Cardiac muscle cell (in vitro differentiated cells and primary cell): ENCODE measurements around the gene C19orf44. TPM values are rescaled to one million over a fixed set of nuclear protein-coding genes. Genes with fewer than 3 reads are reported as not detected.

Experiments used
- DNase-seq, 2 donors: peaks; one replicate each; pipeline versions ENCODE4 v3.0.0 to v3.0.0-alpha.2; 2010 to 2017; ENCODE audit warnings: low read depth in 1 of 2, low spot score in 1 of 2
- H3K27ac ChIP-seq: fragments of 200-600 bp; sonication (generic); 2 replicates; pipeline ENCODE4 v1.5.1; 2016
- H3K27me3 ChIP-seq: fragments of 200-600 bp; sonication (generic); 2 replicates; pipeline ENCODE4 v1.6.0; 2016; ENCODE audit warnings: control low read depth
- H3K36me3 ChIP-seq: fragments of 200-600 bp; sonication (generic); 2 replicates; pipeline ENCODE4 v1.5.1; 2016; ENCODE audit warnings: control low read depth
- H3K4me1 ChIP-seq: fragments of 200-600 bp; sonication (generic); 2 replicates; pipeline ENCODE4 v1.8.1; 2017; ENCODE audit warnings: low read depth, mild to moderate bottlenecking, mixed run types
- H3K4me3 ChIP-seq: fragments of 200-600 bp; sonication (generic); 2 replicates; pipeline ENCODE4 v1.5.1; 2016; ENCODE audit warnings: mild to moderate bottlenecking
- H3K9me3 ChIP-seq: fragments of 200-600 bp; sonication (generic); 2 replicates; pipeline ENCODE4 v1.5.1; 2017; ENCODE audit warnings: low read depth, mild to moderate bottlenecking, control low read depth
- polyA plus RNA-seq: library from polyadenylated mRNA; unstranded; fragments of >200 nt; fragmentation: Nextera tagmentation; extraction: Ambion mirVana; gene quantifications from 2 replicates; pipeline ENCODE4 v1.2.1, GENCODE V29; 2016
- total RNA-seq: library from RNA; depleted of rRNA; stranded (reverse); fragments of >200 nt; gene quantifications from 2 replicates; pipeline ENCODE4 v1.2.3, GENCODE V29; 2016
- TF ChIP-seq, protein P1 (sequence below): IDR thresholded peaks from 2 replicates; pipeline ENCODE4 v1.5.1; 2012; ENCODE audit warnings: low read depth, mild to moderate bottlenecking, low read length

The C19orf44 gene
- total and polyA plus RNA-seq, 2 experiments from 2014 or later = 5.1 to 9.2 TPM

- no peaks in the 10 kb centered on the region for H3K27me3 ChIP-seq
- no peaks in the 10 kb centered on the region for H3K4me1 ChIP-seq
- TF ChIP-seq, protein P1, sequence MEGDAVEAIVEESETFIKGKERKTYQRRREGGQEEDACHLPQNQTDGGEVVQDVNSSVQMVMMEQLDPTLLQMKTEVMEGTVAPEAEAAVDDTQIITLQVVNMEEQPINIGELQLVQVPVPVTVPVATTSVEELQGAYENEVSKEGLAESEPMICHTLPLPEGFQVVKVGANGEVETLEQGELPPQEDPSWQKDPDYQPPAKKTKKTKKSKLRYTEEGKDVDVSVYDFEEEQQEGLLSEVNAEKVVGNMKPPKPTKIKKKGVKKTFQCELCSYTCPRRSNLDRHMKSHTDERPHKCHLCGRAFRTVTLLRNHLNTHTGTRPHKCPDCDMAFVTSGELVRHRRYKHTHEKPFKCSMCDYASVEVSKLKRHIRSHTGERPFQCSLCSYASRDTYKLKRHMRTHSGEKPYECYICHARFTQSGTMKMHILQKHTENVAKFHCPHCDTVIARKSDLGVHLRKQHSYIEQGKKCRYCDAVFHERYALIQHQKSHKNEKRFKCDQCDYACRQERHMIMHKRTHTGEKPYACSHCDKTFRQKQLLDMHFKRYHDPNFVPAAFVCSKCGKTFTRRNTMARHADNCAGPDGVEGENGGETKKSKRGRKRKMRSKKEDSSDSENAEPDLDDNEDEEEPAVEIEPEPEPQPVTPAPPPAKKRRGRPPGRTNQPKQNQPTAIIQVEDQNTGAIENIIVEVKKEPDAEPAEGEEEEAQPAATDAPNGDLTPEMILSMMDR = no peak
- no peak overlapping the region for H3K27ac ChIP-seq
- H3K4me3 ChIP-seq = no peak overlapping the region
- no peak for DNase-seq
- H3K36me3 ChIP-seq = peaks cover 35% of the 10 kb centered on the region
- no peaks in the 10 kb centered on the region for H3K9me3 ChIP-seq
Observed at GRCh38 chr19:16562608-16563025, 66.4 kb downstream of the C19orf44 start.

DNA sequence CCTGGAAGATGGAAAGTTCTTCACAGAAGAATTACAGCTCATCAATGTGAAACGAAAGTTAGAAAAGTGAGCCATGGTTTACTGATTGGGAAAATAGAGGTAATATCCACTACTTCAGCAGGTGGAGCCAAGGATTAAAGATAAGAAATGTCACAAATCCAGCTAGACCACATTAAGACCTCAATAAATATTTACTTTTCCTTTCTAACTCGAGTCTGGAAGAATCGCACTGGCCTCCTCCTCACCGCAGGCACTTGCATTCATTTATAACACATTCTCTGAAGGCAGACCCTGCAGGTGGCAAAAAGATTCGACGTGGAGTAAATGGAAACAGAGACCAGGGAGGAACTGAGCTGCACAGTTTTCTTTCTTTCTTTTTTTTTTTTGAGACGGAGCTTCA lies 68.6 kb downstream of the C19orf44 start:
- DNase-seq = no peak
- no peaks in the 10 kb centered on the region for H3K27me3 ChIP-seq
- TF ChIP-seq, protein P1 = no peak
- H3K36me3 ChIP-seq = peaks cover 34% of the 10 kb centered on the region
- H3K4me3 ChIP-seq = no peak overlapping the region
- no peak overlapping the region for H3K27ac ChIP-seq
- no peaks in the 10 kb centered on the region for H3K4me1 ChIP-seq
- H3K9me3 ChIP-seq = no peaks in the 10 kb centered on the region

DNA sequence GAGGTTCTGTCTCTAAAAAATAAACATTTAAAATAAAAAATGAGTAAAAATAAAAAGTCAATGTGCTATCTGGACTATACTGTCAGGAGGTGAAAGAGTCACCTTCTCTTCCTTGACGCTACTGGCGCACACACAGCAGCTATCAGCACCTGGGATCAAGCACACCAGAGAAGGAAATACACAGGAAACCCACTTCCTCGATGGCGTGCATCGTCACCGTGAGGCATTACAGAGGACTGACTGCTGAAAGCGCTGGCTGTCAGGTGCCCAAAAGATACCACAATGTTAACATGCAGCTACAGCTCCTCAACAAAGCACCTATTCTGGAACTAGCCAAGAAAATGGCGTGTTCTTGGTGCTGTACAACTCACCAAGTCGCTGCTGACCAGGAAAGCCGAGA lies 70.0 kb downstream of the C19orf44 start:
- TF ChIP-seq, protein P1 = no peak
- Histone ChIP-seq H3K4me1 (no peaks in the 10 kb centered on the region), H3K27me3 (no peaks in the 10 kb centered on the region), H3K9me3 (no peaks in the 10 kb centered on the region), H3K4me3 (no peak overlapping the region), H3K36me3 (peaks cover 34% of the 10 kb centered on the region), H3K27ac (no peak overlapping the region)
- no peak for DNase-seq

- peaks cover 34% of the 10 kb centered on the region for H3K36me3 ChIP-seq
Observed at GRCh38 chr19:16566702-16567101, 70.5 kb downstream of the C19orf44 start.

DNA sequence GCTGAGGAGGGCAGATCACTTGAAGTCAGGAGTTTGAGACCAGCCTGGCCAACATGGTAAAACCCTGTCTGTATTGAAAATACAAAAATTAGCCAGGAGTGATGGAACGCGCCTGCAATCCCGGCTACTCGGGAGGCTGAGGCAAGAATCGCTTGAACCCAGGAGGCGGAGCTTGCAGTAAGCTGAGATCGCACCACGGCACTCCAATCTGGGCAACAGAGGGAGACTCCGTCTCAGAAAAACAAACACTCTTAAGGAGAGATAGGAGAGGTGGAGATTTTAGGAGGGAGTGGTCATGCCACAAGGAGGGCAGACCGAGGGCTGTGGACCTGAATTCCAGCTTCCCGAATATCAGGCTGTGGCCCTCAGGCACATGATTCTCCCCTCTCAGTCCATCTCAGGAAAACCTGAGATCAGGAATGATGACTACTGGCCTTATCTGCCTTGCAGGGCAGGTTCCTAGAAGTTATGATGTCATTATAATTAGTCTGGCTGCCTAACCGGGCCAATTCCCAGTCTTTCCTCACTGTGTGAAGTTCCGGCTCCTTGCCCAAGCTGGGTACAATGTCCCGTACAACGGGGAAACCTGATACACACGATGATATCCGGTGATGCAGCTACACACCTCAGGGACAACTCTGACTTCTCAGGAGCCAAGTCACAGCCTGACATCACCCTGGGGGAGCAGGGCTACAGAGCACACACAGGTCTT lies 73.6 kb downstream of the C19orf44 start:
- TF ChIP-seq, protein P1 = no peak
- no peak for DNase-seq
- no peak overlapping the region for H3K27ac ChIP-seq
- no peaks in the 10 kb centered on the region for H3K27me3 ChIP-seq
- no peaks in the 10 kb centered on the region for H3K9me3 ChIP-seq
- H3K4me1 ChIP-seq = peaks cover 6% of the 10 kb centered on the region
- H3K36me3 ChIP-seq = peaks cover 14% of the 10 kb centered on the region
- no peak overlapping the region for H3K4me3 ChIP-seq

More at GRCh38 chr19:16566702-16567101, 70.5 kb downstream of the C19orf44 start:
- TF ChIP-seq, protein P1 = no peak
- no peak for DNase-seq
- Histone ChIP-seq H3K4me3 (no peak overlapping the region), H3K27me3 (no peaks in the 10 kb centered on the region), H3K4me1 (no peaks in the 10 kb centered on the region), H3K9me3 (no peaks in the 10 kb centered on the region), H3K27ac (no peak overlapping the region)

Other genes with a start within 250 kb of the C19orf44 start
- gene KLF2, start 171.6 kb upstream of the C19orf44 start, total RNA-seq = 7.8 and 13.4 TPM in 2 replicates
- 10.9 and 12.1 TPM in 2 replicates for gene KLF2, start 171.6 kb upstream of the C19orf44 start, polyA plus RNA-seq
- gene EPS15L1, start 24.4 kb upstream of the C19orf44 start, total RNA-seq = 22.4 and 37.8 TPM in 2 replicates
- gene EPS15L1, start 24.4 kb upstream of the C19orf44 start, polyA plus RNA-seq = 38.8 and 42.6 TPM in 2 replicates
- not detected in 2 replicates for gene CALR3, start 227 bp upstream of the C19orf44 start, total RNA-seq
- gene CALR3, start 227 bp upstream of the C19orf44 start, polyA plus RNA-seq = not detected in 2 replicates
- 11.7 and 27.2 TPM in 2 replicates for gene CHERP, start 46.0 kb downstream of the C19orf44 start, total RNA-seq
- gene CHERP, start 46.0 kb downstream of the C19orf44 start, polyA plus RNA-seq = 60.0 and 76.3 TPM in 2 replicates
- gene SLC35E1, start 76.0 kb downstream of the C19orf44 start, total RNA-seq = 22.5 and 25.3 TPM in 2 replicates
- gene SLC35E1, start 76.0 kb downstream of the C19orf44 start, polyA plus RNA-seq = 29.7 and 35.5 TPM in 2 replicates
- gene MED26, start 131.8 kb downstream of the C19orf44 start, total RNA-seq = 14.2 and 15.1 TPM in 2 replicates
- gene MED26, start 131.8 kb downstream of the C19orf44 start, polyA plus RNA-seq = 5.9 and 9.1 TPM in 2 replicates
- gene SMIM7, start 163.8 kb downstream of the C19orf44 start, total RNA-seq = 63.0 and 67.2 TPM in 2 replicates
- gene SMIM7, start 163.8 kb downstream of the C19orf44 start, polyA plus RNA-seq = 88.2 and 104 TPM in 2 replicates
- 27.6 and 28.3 TPM in 2 replicates for gene TMEM38A, start 164.7 kb downstream of the C19orf44 start, total RNA-seq
- gene TMEM38A, start 164.7 kb downstream of the C19orf44 start, polyA plus RNA-seq = 33.4 and 41.1 TPM in 2 replicates
- gene NWD1, start 223.5 kb downstream of the C19orf44 start, total RNA-seq = 0.03 and 0.04 TPM in 2 replicates
- not detected in 2 replicates for gene NWD1, start 223.5 kb downstream of the C19orf44 start, polyA plus RNA-seq